ENCODE data around the gene SDF2L1. TPM values are rescaled to one million over a fixed set of nuclear protein-coding genes. Genes with fewer than 3 reads are reported as not detected.

SDF2L1 gene
- total and polyA plus RNA-seq, 9 of the 15 experiments (the other 6 are each of a cell fraction or from before 2014, with no cell fraction given): 15.1 to 989 (median 124) TPM

DNA sequence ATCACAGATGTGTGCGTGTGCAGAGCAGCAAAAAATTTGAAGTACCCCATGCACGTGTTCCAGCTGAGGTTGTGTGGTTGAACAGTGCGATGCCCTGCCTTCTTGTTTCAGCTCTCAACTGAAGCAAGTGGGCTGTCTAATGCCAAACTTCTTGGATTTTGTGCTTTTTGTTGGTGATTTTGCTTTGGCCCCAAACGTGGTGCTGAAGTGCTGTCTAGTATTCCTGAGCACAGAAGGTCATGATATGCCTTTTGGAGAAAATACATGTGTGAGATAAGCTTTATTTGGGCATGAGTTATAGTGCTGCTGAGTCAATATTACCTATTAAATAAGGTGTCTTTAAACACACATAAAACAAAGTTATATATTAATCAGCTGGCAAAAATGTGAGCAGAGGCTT lies 26.4 kb upstream of the SDF2L1 start:
- no peak overlapping the region for H3K4me2 ChIP-seq (ENCODE audit: insufficient read depth, low read length)
- peaks cover 87% of the 10 kb centered on the region for H3K36me3 ChIP-seq (ENCODE audit: control insufficient read depth, insufficient read depth, low read length)
- H4K20me1 ChIP-seq (replicated peaks; ENCODE audit: control insufficient read depth, insufficient read depth, low read length): peaks cover 44% of the 10 kb centered on the region
- H3K9me3 ChIP-seq (replicated peaks; ENCODE audit: control insufficient read depth, insufficient read depth, low read depth, low read length): no peaks in the 10 kb centered on the region
- ChIA-PET POLR2A (interaction anchor here (75.5 to 76.8 kb wide), 2 partner anchors 4 to 7 kb away, joined by 4622 read pairs; partner anchors contain the start of genes CCDC116, SDF2L1 and YDJC), CTCF (ENCODE audit: low intra/inter-chr PET ratio) (no interaction called here)
- no peak overlapping the region for H3K27ac ChIP-seq (ENCODE audit: extremely low read depth, low read depth, low read length)
- H3K4me3 ChIP-seq: no peak overlapping the region
- peaks cover 4% of the 10 kb centered on the region for H3K9me1 ChIP-seq (ENCODE audit: control insufficient read depth, insufficient read depth, low read length)
- peaks cover 0 to 8% of the 10 kb centered on the region in 2 experiments; a peak in 2 of 5 replicates for H3K4me1 ChIP-seq (replicated peaks in 1 of 2; ENCODE audit: control insufficient read depth in 2 of 2, insufficient read depth in 2 of 2, low read length in 2 of 2)
- DNase-seq (ENCODE audit: extremely low read depth in 1 of 4, low spot score in 3 of 4) (no peak), ATAC-seq (no peak), FAIRE-seq (no peak)
- no peak overlapping the region for H3K9ac ChIP-seq (ENCODE audit: insufficient read depth in 1 of 2, low read depth in 2 of 2, low read length in 2 of 2)
- WGBS (ENCODE audit: insufficient coverage, low coverage, missing lambda C conversion rate): 67% methylated on average over 4 of the region's 4 CpGs
- intact Hi-C loops (cut with micrococcal nuclease): no loop called here
- BruUV-seq (replicated peaks): no TSS peak
- H3K79me2 ChIP-seq (ENCODE audit: control insufficient read depth, insufficient read depth, low read length): peaks cover 80% of the 10 kb centered on the region
- H2AFZ ChIP-seq (ENCODE audit: low read depth, low read length): no peak overlapping the region
- in situ Hi-C loops (cut with MboI): no loop called here
- no peaks in the 10 kb centered on the region for H3K27me3 ChIP-seq (ENCODE audit: control insufficient read depth in 2 of 2, insufficient read depth in 2 of 2, low read length in 2 of 2)
- no peak for TF ChIP-seq PTTG1 (tag; IDR thresholded peaks at IDR 0.05; ENCODE audit: low read depth)
- TF ChIP-seq, protein P1, sequence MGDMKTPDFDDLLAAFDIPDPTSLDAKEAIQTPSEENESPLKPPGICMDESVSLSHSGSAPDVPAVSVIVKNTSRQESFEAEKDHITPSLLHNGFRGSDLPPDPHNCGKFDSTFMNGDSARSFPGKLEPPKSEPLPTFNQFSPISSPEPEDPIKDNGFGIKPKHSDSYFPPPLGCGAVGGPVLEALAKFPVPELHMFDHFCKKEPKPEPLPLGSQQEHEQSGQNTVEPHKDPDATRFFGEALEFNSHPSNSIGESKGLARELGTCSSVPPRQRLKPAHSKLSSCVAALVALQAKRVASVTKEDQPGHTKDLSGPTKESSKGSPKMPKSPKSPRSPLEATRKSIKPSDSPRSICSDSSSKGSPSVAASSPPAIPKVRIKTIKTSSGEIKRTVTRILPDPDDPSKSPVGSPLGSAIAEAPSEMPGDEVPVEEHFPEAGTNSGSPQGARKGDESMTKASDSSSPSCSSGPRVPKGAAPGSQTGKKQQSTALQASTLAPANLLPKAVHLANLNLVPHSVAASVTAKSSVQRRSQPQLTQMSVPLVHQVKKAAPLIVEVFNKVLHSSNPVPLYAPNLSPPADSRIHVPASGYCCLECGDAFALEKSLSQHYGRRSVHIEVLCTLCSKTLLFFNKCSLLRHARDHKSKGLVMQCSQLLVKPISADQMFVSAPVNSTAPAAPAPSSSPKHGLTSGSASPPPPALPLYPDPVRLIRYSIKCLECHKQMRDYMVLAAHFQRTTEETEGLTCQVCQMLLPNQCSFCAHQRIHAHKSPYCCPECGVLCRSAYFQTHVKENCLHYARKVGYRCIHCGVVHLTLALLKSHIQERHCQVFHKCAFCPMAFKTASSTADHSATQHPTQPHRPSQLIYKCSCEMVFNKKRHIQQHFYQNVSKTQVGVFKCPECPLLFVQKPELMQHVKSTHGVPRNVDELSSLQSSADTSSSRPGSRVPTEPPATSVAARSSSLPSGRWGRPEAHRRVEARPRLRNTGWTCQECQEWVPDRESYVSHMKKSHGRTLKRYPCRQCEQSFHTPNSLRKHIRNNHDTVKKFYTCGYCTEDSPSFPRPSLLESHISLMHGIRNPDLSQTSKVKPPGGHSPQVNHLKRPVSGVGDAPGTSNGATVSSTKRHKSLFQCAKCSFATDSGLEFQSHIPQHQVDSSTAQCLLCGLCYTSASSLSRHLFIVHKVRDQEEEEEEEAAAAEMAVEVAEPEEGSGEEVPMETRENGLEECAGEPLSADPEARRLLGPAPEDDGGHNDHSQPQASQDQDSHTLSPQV (IDR thresholded peaks at IDR 0.05): no peak
- TF ChIP-seq ZKSCAN3 (CRISPR knock-in tag; IDR thresholded peaks at IDR 0.05): 0 out of 2 replicates have a peak, but pooled peaks have one; percentile 4
- no peak for TF ChIP-seq NR4A1 (CRISPR knock-in tag; IDR thresholded peaks at IDR 0.05)
- TF ChIP-seq NR4A1 (tag; IDR thresholded peaks at IDR 0.05): no peak
- no peak for TF ChIP-seq CBFA2T2 (conservative IDR thresholded peaks at IDR 0.05)
- TF ChIP-seq, protein P2, sequence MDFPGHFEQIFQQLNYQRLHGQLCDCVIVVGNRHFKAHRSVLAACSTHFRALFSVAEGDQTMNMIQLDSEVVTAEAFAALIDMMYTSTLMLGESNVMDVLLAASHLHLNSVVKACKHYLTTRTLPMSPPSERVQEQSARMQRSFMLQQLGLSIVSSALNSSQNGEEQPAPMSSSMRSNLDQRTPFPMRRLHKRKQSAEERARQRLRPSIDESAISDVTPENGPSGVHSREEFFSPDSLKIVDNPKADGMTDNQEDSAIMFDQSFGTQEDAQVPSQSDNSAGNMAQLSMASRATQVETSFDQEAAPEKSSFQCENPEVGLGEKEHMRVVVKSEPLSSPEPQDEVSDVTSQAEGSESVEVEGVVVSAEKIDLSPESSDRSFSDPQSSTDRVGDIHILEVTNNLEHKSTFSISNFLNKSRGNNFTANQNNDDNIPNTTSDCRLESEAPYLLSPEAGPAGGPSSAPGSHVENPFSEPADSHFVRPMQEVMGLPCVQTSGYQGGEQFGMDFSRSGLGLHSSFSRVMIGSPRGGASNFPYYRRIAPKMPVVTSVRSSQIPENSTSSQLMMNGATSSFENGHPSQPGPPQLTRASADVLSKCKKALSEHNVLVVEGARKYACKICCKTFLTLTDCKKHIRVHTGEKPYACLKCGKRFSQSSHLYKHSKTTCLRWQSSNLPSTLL (IDR thresholded peaks at IDR 0.05): no peak
- TF ChIP-seq TCF3 (CRISPR knock-in tag; IDR thresholded peaks at IDR 0.05): no peak
- no peak for TF ChIP-seq BDP1 (IDR thresholded peaks at IDR 0.05; ENCODE audit: insufficient read depth, insufficient read length)
- TF ChIP-seq SUPT5H (IDR thresholded peaks at IDR 0.05): no peak
- no peak for TF ChIP-seq CBX5 (IDR thresholded peaks at IDR 0.05; ENCODE audit: borderline replicate concordance, low read depth)
- no peak for TF ChIP-seq HNRNPK (IDR thresholded peaks at IDR 0.05; ENCODE audit: low read depth, low read length, poor library complexity, severe bottlenecking)
- TF ChIP-seq, protein P3, sequence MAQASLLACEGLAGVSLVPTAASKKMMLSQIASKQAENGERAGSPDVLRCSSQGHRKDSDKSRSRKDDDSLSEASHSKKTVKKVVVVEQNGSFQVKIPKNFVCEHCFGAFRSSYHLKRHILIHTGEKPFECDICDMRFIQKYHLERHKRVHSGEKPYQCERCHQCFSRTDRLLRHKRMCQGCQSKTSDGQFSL (CRISPR knock-in tag; IDR thresholded peaks at IDR 0.05): no peak
- TF ChIP-seq, protein P3 (tag; IDR thresholded peaks at IDR 0.05): no peak
- TF ChIP-seq BACH1 (tag; IDR thresholded peaks at IDR 0.05): no peak
